Caco-2 (cell line): ENCODE results near the gene AGBL3. TPM values are rescaled to one million over a fixed set of nuclear protein-coding genes. Genes with fewer than 3 reads are reported as not detected.

ENCODE experiments used
- BruUV-seq: library from RNA; stranded (reverse); fragments of 400-500 nt; replicated peaks from 2 replicates; lab custom pipeline; 2021; lab: Mats Ljungman, UMichigan
- CTCF ChIA-PET: fragments of 300-600 bp; sonication (Branson Sonifier 250); formaldehyde crosslinking; loops from one replicate; lab custom pipeline; 2022; ENCODE audit warnings: antibody characterized with exemption; lab: Charles Lee
- POLR2A ChIA-PET: fragments of 300-600 bp; sonication (Branson Sonifier 250); formaldehyde crosslinking; loops from one replicate; lab custom pipeline; 2022; ENCODE audit warnings: antibody characterized with exemption; lab: Charles Lee
- DNase-seq, 2 experiments: peaks; one replicate each; pipeline versions ENCODE4 v3.0.0 to v3.0.0-alpha.2; 2020 to 2022
- H3K27me3 ChIP-seq: replicated peaks from 2 replicates; pipeline ENCODE4 v1.6.0; 2011; ENCODE audit warnings: low read length; ENCODE audit not compliant: control insufficient read depth, insufficient read depth
- H3K36me3 ChIP-seq: 2 replicates; pipeline ENCODE4 v1.5.1; 2011; ENCODE audit warnings: low read length; ENCODE audit not compliant: control insufficient read depth, insufficient read depth
- H3K4me1 ChIP-seq: fragments of 250-450 bp; sonication (Bioruptor Pico); 2 replicates; pipeline ENCODE4 v1.5.1; 2020; ENCODE audit warnings: mild to moderate bottlenecking
- H3K4me3 ChIP-seq: 2 replicates; pipeline ENCODE4 v1.5.1; 2011; ENCODE audit warnings: low read depth, mild to moderate bottlenecking, control low read depth, low read length
- H3K9me3 ChIP-seq: fragments of 250-450 bp; sonication (Bioruptor Pico); 2 replicates; pipeline ENCODE4 v1.5.1; 2020; ENCODE audit warnings: mild to moderate bottlenecking, moderate library complexity
- H3K27ac Mint-ChIP-seq: one replicate; pipeline ENCODE4 v1.8.0; 2022; ENCODE audit warnings: mixed read lengths; ENCODE audit not compliant: unreplicated experiment
- H3K27me3 Mint-ChIP-seq: one replicate; pipeline ENCODE4 v1.8.0; 2022; ENCODE audit warnings: mixed read lengths; ENCODE audit not compliant: insufficient read depth, unreplicated experiment
- H3K36me3 Mint-ChIP-seq: one replicate; pipeline ENCODE4 v1.8.0; 2022; ENCODE audit warnings: mild to moderate bottlenecking, mixed read lengths; ENCODE audit not compliant: insufficient read depth, unreplicated experiment
- H3K4me1 Mint-ChIP-seq: one replicate; pipeline ENCODE4 v1.8.0; 2022; ENCODE audit warnings: low read depth, mixed read lengths; ENCODE audit not compliant: unreplicated experiment
- H3K4me3 Mint-ChIP-seq: one replicate; pipeline ENCODE4 v1.8.0; 2022; ENCODE audit warnings: mild to moderate bottlenecking, moderate library complexity, mixed read lengths; ENCODE audit not compliant: unreplicated experiment
- H3K9me3 Mint-ChIP-seq: one replicate; pipeline ENCODE4 v1.8.0; 2022; ENCODE audit warnings: mixed read lengths; ENCODE audit not compliant: unreplicated experiment
- intact Hi-C: fragments of 100-400 bp; cut with micrococcal nuclease; formaldehyde crosslinking; loops from one replicate; pipeline ENCODE4 v1.10.0; 2022; ENCODE audit not compliant: unreplicated experiment
- total RNA-seq: library from RNA; stranded (reverse); gene quantifications from 2 replicates; pipeline ENCODE4 v1.2.3, GENCODE V29; 2022
- TF ChIP-seq, protein P1 (sequence below), 2 experiments: fragments of 200-600 bp in 1 of 2; IDR thresholded peaks; 1 replicate in 1 of 2; 2 replicates in 1 of 2; pipeline versions ENCODE4 v1.5.1 to v1.8.0; 2011 to 2022; ENCODE audit warnings: antibody characterized with exemption in 1 of 2, control low read depth in 1 of 2, inconsistent platforms in 1 of 2, low read depth in 1 of 2, low read length in 1 of 2, mild to moderate bottlenecking in 1 of 2, moderate library complexity in 1 of 2; ENCODE audit not compliant: insufficient read depth in 1 of 2, severe bottlenecking in 1 of 2, unreplicated experiment in 1 of 2

Gene AGBL3
- total RNA-seq, 1 experiment from 2014 or later, result 6.1 TPM

DNA sequence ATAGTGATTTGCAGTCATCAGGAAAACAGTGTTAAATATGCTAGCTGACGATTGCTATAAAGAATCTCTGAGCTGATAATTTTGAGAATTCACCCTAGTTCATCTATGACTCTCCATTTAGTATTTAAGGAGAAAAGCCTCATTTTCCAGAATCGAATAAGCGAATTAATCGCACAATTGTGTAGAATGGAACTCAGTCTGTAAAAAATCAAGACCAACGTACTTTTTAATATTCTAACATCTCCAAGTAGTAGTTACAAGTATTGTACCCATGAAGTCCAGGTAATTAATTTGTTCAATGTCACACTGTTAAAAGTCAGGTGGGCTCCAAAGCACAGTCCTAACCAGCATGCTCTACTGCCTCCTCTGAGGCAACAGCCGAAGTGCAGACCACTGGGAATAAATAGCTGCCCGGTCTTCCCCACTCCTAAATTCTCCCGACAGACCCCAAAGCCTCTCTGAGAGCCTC is 380 bp upstream of the AGBL3 start:
- POLR2A ChIA-PET, result interaction anchor here (0.8 kb wide), 1 partner anchor 162 kb away, joined by 4 read pairs; the partner anchor contains the start of gene TMEM140
- intact Hi-C loops, result loop anchor here (1.0 kb wide), 3 partner anchors 161 to 340 kb away; partner anchors contain the start of genes BPGM and CYREN
- no peak for DNase-seq
- H3K36me3 ChIP-seq, result no peaks in the 10 kb centered on the region
- no peaks in the 10 kb centered on the region for H3K9me3 ChIP-seq
- peak overlapping the region; percentile 99 for H3K4me3 Mint-ChIP-seq
- H3K4me3 ChIP-seq, result peak overlapping the region; percentile 81
- H3K9me3 Mint-ChIP-seq, result no peaks in the 10 kb centered on the region
- peaks cover 14% of the 10 kb centered on the region for H3K4me1 Mint-ChIP-seq
- TF ChIP-seq, protein P1, sequence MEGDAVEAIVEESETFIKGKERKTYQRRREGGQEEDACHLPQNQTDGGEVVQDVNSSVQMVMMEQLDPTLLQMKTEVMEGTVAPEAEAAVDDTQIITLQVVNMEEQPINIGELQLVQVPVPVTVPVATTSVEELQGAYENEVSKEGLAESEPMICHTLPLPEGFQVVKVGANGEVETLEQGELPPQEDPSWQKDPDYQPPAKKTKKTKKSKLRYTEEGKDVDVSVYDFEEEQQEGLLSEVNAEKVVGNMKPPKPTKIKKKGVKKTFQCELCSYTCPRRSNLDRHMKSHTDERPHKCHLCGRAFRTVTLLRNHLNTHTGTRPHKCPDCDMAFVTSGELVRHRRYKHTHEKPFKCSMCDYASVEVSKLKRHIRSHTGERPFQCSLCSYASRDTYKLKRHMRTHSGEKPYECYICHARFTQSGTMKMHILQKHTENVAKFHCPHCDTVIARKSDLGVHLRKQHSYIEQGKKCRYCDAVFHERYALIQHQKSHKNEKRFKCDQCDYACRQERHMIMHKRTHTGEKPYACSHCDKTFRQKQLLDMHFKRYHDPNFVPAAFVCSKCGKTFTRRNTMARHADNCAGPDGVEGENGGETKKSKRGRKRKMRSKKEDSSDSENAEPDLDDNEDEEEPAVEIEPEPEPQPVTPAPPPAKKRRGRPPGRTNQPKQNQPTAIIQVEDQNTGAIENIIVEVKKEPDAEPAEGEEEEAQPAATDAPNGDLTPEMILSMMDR (IDR thresholded peaks at IDR 0.05; ENCODE audit: insufficient read depth in 1 of 2, low read depth in 1 of 2, low read length in 1 of 2, severe bottlenecking in 1 of 2, unreplicated experiment in 1 of 2), result peak in 1 of 2 experiments; percentile 40
- CTCF ChIA-PET, result interaction anchor here (0.6 to 1.5 kb wide), 8 partner anchors 9 to 299 kb away, joined by 3 to 8 read pairs (median 3); partner anchors contain the start of genes CYREN and TMEM140
- peaks cover 35% of the 10 kb centered on the region for H3K36me3 Mint-ChIP-seq
- H3K27me3 ChIP-seq, result no peaks in the 10 kb centered on the region
- H3K27ac Mint-ChIP-seq, result peak overlapping the region; percentile 100
- H3K4me1 ChIP-seq, result peaks cover 28% of the 10 kb centered on the region
- BruUV-seq, result TSS peak; percentile 84
- no peaks in the 10 kb centered on the region for H3K27me3 Mint-ChIP-seq

- no peaks in the 10 kb centered on the region for H3K9me3 ChIP-seq
- TF ChIP-seq, protein P1 (IDR thresholded peaks at IDR 0.05; ENCODE audit: insufficient read depth in 1 of 2, low read depth in 1 of 2, low read length in 1 of 2, severe bottlenecking in 1 of 2, unreplicated experiment in 1 of 2), result no peak
- Mint-ChIP-seq H3K27me3 (no peaks in the 10 kb centered on the region), H3K27ac (no peak overlapping the region), H3K36me3 (peaks cover 46% of the 10 kb centered on the region), H3K9me3 (no peaks in the 10 kb centered on the region), H3K4me3 (peak overlapping the region; percentile 99), H3K4me1 (peaks cover 32% of the 10 kb centered on the region)
- CTCF ChIA-PET, result interaction anchor here (1.0 kb wide), 1 partner anchor 182 kb away, joined by 3 read pairs; the partner anchor contains the start of gene CYREN
- no peak overlapping the region; the same call in 1 of the 2 replicates for H3K4me3 ChIP-seq
- H3K36me3 ChIP-seq, result 0 out of 2 replicates have a peak, but pooled peaks cover 1% of the 10 kb centered on the region
- POLR2A ChIA-PET, result no interaction called here
- H3K27me3 ChIP-seq, result no peaks in the 10 kb centered on the region
- peaks cover 49% of the 10 kb centered on the region for H3K4me1 ChIP-seq
- no TSS peak for BruUV-seq
- intact Hi-C loops, result no loop called here
- DNase-seq, result no peak
Observed at GRCh38 chr7:134988161-134988560, 1.9 kb downstream of the AGBL3 start.

GRCh38 chr7:134991469-134992339 is 5.4 kb downstream of the AGBL3 start:
- no peak overlapping the region for H3K4me3 ChIP-seq
- Mint-ChIP-seq H3K4me1 (peaks cover 46% of the 10 kb centered on the region), H3K27me3 (no peaks in the 10 kb centered on the region), H3K36me3 (peaks cover 62% of the 10 kb centered on the region), H3K4me3 (peak overlapping the region; percentile 45), H3K27ac (peak overlapping the region; percentile 86), H3K9me3 (no peaks in the 10 kb centered on the region)
- BruUV-seq, result no TSS peak
- CTCF ChIA-PET, result no interaction called here
- peaks cover 64% of the 10 kb centered on the region for H3K4me1 ChIP-seq
- intact Hi-C loops, result loop anchor here (1.0 to 5.0 kb wide), 4 partner anchors 104 to 221 kb away; partner anchors contain the start of genes CYREN, TMEM140 and WDR91
- no peaks in the 10 kb centered on the region for H3K9me3 ChIP-seq
- H3K36me3 ChIP-seq, result peaks cover 8% of the 10 kb centered on the region
- peak; percentile 79 to 87 for DNase-seq
- TF ChIP-seq, protein P1 (IDR thresholded peaks at IDR 0.05; ENCODE audit: insufficient read depth in 1 of 2, low read depth in 1 of 2, low read length in 1 of 2, severe bottlenecking in 1 of 2, unreplicated experiment in 1 of 2), result no peak
- POLR2A ChIA-PET, result interaction anchor here (0.5 to 0.7 kb wide), 3 partner anchors 147 to 274 kb away, joined by 3 to 6 read pairs (median 3); no protein-coding TSS in a partner anchor
- H3K27me3 ChIP-seq, result no peaks in the 10 kb centered on the region
